GM15510 (cell line): ENCODE measurements around the gene MRC1.

Experiments
- POLR2A ChIP-seq: IDR thresholded peaks from 3 replicates; pipeline ENCODE4 v1.6.1; 2011; ENCODE audit warnings: borderline replicate concordance; ENCODE audit not compliant: insufficient read length; ENCODE audit errors: extremely low read depth

Gene MRC1

DNA sequence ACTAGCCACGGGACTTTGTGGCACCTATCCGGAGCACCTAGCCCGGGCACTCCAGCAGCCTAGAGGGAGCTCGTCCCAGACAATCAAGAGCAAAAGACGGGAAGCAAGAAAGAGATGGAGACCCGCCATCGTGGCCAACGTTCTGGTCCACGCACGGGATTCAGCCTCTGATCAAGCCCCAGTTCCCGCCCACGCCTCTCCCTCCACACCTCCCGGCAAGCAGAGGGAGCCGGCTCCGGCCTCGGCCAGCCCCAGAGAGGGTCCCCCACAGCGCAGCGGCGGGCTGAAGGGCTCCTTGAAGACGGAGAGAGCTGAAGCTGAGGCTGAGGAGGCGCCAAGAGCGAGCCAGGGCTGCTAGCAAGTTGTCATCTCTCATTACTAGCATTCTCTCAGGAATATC is 141.6 kb downstream of the MRC1 start:
- TF ChIP-seq POLR2A: no peak

DNA sequence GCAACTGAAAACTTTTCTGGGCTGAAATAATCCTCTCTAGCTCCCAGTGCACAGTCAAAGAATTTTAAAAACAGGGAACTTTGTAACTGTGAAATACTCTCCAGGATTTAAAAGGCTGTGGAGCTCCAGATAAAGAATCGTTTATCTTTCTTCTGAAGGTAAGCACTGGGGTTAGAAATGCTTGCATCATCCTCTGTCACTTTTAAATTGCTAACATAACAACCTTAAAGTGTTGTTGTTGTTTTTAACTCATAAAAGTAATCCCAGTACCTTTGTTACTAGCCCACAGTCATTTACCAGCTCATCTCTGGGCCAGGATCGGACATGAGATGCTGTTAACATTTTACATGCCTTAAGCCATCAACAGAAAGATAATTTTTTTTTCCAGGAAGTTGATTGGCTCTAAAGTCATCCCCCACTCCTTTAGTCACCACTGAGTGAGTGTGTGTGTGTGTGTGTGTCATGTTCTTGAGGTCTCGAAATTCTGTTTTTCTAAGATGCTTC is 142.8 kb downstream of the MRC1 start, which contains the start of gene SLC39A12:
TSS of gene SLC39A12 (plus strand) at position 51 of the 504 bp plus-strand sequence. CDS start 1,359 bp downstream, outside the sequence.
- TF ChIP-seq POLR2A: no peak

DNA sequence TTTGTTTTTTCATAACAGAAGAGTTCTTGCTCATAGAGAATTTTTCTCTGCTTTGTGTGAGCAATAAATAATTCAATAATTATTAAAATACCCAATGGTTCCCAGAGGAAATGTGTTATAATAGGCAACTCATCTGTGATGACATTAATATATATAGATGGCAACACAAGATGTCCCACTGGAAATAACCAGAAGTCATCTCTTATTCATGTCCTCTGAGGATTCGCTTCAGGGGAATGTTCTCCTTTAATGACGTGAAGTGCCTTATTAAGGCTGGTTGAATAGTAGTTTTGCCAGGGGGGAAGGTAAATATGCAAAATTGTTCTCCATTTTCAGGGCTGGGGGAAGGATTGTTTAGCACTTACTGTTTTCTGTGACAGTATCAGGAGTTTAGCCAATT is 145.7 kb downstream of the MRC1 start:
- no peak for TF ChIP-seq POLR2A

- no peak for TF ChIP-seq POLR2A
Observed at GRCh38 chr10:17958049-17958448, 148.9 kb downstream of the MRC1 start.

- no peak for TF ChIP-seq POLR2A
Observed at GRCh38 chr10:17959870-17960269, 150.7 kb downstream of the MRC1 start.
